ENCODE results near the gene LYPLAL1.

LYPLAL1 gene

GRCh38 chr1:219132939-219133338, 40.7 kb upstream of the LYPLAL1 start:
- no peak for DNase-seq (ENCODE audit: low read depth)
- TF ChIP-seq CTCF (IDR thresholded peaks at IDR 0.05; ENCODE audit: insufficient read depth, low read depth, low read length, missing control alignments): no peak
- H3K4me3 ChIP-seq (ENCODE audit: low read depth, low read length): no peak overlapping the region

- no peak for TF ChIP-seq CTCF (IDR thresholded peaks at IDR 0.05; ENCODE audit: insufficient read depth, low read depth, low read length, missing control alignments)
- no peak for DNase-seq (ENCODE audit: low read depth)
Measured at GRCh38 chr1:219138747-219139146, 34.9 kb upstream of the LYPLAL1 start.

GRCh38 chr1:219140303-219140877, 33.3 kb upstream of the LYPLAL1 start:
- no peak for TF ChIP-seq CTCF (IDR thresholded peaks at IDR 0.05; ENCODE audit: insufficient read depth, low read depth, low read length, missing control alignments)
- no peak for DNase-seq (ENCODE audit: low read depth)
- no peak overlapping the region for H3K4me3 ChIP-seq (ENCODE audit: low read depth, low read length)

More at GRCh38 chr1:219138747-219139146, 34.9 kb upstream of the LYPLAL1 start:
- H3K4me3 ChIP-seq (ENCODE audit: low read depth, low read length): no peak overlapping the region

- no peak for DNase-seq (ENCODE audit: low read depth)
- no peak for TF ChIP-seq CTCF (IDR thresholded peaks at IDR 0.05; ENCODE audit: insufficient read depth, low read depth, low read length, missing control alignments)
- H3K4me3 ChIP-seq (ENCODE audit: low read depth, low read length): no peak overlapping the region
Measured at GRCh38 chr1:219143735-219144134, 29.9 kb upstream of the LYPLAL1 start.

GRCh38 chr1:219144658-219145315, 28.9 kb upstream of the LYPLAL1 start:
- TF ChIP-seq CTCF (IDR thresholded peaks at IDR 0.05; ENCODE audit: insufficient read depth, low read depth, low read length, missing control alignments): no peak
- no peak overlapping the region for H3K4me3 ChIP-seq (ENCODE audit: low read depth, low read length)
- no peak for DNase-seq (ENCODE audit: low read depth)

GRCh38 chr1:219147571-219148019, 26.1 kb upstream of the LYPLAL1 start:
- DNase-seq (ENCODE audit: low read depth): no peak
- TF ChIP-seq CTCF (IDR thresholded peaks at IDR 0.05; ENCODE audit: insufficient read depth, low read depth, low read length, missing control alignments): no peak
- no peak overlapping the region for H3K4me3 ChIP-seq (ENCODE audit: low read depth, low read length)

Data from GM12865 (cell line).